ENCODE measurements around the gene S100A2.
"Not testable (repeated sequence)": the region's sequence is repeated elsewhere in the genome, so short reads cannot be mapped to it uniquely, and the experiment has no call there.

S100A2 gene

DNA sequence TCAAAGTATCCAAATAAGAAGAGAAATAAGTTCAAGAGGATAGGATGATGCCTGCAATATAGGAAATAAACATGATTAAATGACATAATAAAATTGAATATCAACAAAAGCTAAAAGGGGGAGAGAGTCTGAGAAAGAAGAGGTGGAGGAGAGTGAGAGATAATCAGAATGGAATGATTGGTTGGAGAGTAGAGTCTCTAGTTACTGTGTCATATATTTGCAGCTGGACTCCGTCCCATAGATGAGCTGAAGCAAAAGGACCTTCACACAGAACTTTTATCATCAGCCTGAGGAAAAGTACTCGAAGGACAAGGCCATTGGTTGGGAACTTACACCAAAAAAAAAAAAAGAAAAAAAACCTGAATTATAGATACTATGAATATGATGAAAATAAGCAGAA is 22.8 kb upstream of the S100A2 start:
- DNase-seq (ENCODE audit: low spot score): no peak

- DNase-seq (ENCODE audit: low spot score): not testable (repeated sequence)
These were observed 22.4 kb upstream of the S100A2 start for GRCh38 chr1:153588033-153588432.

- no peak for DNase-seq (ENCODE audit: low spot score)
These were observed 21.7 kb upstream of the S100A2 start for GRCh38 chr1:153587314-153587713.

DNA sequence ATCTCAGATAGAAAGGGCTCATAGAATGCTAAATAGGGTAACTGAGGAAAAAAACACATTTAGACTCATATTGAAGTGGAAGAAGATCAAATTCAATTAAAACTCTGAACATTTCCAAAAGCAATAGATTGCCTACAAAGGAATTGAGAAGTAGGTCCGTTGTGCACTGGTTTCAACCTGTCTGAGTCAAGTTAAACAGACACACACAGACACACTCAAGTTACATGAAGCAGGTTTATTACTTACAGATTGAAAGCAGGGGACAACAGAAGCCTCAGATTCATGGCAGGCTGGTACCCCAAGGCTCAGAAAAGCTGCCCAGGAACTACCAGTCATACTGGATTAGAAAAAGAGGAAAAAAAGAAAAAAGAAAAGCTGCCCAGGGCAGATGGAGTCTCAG is 20.7 kb upstream of the S100A2 start:
- DNase-seq (ENCODE audit: low spot score): no peak

DNA sequence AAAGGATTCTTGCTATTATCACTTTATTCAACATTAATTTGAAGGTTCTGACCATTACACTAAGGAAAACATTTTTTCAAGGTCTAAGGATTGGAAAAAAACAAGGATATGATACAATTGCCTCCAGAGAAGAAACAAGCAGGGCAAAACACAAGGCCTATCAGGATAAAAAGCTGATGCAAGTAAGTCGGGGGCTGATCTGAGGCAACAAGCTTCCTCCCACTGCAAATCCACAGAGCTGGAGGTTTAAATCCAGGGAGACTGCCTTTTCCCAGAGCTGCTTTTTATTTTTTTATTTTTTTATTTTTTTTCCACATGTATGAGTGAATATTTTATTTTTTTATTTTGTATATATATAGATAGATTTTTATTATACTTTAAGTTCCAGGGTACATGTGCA is 19.4 kb upstream of the S100A2 start:
- DNase-seq (ENCODE audit: low spot score): no peak

GRCh38 chr1:153583976-153584375 is 18.3 kb upstream of the S100A2 start:
- DNase-seq (ENCODE audit: low spot score): no peak

GRCh38 chr1:153583514-153583913 is 17.9 kb upstream of the S100A2 start:
- DNase-seq (ENCODE audit: low spot score): not testable (repeated sequence)

- not testable (repeated sequence) for DNase-seq (ENCODE audit: low spot score)
These were observed 17.2 kb upstream of the S100A2 start for GRCh38 chr1:153582836-153583235.

GRCh38 chr1:153578936-153579335 is 13.3 kb upstream of the S100A2 start:
- DNase-seq (ENCODE audit: low spot score): no peak

DNA sequence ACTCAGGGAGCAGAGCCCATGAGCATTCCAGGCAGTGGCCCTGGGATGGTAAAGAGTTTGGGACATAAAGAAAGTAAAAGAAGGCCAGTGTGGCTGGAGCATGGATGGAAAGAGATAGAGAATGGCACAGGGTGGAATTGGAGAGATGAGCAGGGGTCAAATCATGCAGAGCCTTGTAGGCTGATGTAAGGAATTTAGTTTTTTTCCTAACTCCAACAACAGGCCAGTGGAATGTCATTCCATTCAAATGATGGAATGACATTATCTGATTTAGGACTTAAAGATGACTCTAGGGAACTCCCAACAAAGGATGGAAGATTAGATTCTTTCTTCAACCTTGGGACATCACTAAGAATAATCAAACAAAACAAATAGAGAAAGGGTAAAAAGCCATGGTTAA is 12.8 kb upstream of the S100A2 start:
- DNase-seq (ENCODE audit: low spot score): no peak

GRCh38 chr1:153577624-153578051 is 12.0 kb upstream of the S100A2 start:
- no peak for DNase-seq (ENCODE audit: low spot score)

DNA sequence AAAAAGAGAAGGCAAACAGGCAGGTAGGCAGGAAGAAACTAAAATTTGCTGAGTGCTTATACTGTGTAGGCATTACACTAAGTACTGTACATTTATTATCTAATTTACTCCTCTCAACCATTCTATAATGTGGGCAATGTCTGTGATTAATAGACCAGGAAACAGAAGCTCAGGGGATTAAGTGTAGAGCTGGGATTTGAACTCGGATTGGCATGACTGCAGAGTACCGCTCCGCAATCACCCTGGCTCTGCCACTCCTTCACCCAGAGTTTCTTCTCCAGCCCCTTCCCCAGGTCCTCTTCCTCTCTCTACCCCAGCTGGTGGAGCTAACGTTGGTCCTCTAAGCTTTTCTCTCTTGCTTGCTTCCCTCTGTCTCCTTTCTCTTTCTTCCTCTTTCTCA is 11.5 kb upstream of the S100A2 start:
- DNase-seq (ENCODE audit: low spot score): no peak

DNA sequence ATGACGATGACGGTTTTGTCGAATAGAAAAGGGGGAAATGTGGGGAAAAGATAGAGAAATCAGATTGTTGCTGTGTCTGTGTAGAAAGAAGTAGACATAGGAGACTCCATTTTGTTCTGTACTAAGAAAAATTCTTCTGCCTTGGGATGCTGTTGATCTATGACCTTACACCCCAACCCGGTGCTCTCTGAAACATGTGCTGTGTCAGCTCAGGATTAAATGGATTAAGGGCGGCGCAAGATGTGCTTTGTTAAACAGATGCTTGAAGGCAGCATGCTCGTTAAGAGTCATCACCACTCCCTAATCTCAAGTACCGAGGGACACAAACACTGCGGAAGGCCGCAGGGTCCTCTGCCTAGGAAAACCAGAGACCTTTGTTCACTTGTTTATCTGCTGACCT is 9.9 kb upstream of the S100A2 start:
- not testable (repeated sequence) for DNase-seq (ENCODE audit: low spot score)

DNA sequence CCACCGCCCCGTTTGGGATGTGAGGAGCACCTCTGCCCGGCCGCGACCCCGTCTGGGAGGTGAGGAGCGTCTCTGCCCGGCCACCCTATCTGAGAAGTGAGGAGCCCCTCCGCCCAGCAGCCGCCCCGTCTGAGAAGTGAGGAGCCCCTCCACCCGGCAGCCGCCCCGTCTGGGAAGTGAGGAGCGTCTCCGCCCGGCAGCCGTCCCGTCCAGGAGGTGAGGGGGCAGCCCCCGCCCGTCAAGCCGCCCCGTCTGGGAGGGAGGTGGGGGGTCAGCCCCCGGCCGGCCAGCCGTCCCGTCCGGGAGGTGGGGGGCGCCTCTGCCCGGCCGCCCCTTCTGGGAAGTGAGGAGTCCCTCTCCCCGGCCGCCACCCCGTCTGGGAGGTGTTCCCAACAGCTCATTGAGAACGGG is 9.4 kb upstream of the S100A2 start:
- not testable (repeated sequence) for DNase-seq (ENCODE audit: low spot score)

DNA sequence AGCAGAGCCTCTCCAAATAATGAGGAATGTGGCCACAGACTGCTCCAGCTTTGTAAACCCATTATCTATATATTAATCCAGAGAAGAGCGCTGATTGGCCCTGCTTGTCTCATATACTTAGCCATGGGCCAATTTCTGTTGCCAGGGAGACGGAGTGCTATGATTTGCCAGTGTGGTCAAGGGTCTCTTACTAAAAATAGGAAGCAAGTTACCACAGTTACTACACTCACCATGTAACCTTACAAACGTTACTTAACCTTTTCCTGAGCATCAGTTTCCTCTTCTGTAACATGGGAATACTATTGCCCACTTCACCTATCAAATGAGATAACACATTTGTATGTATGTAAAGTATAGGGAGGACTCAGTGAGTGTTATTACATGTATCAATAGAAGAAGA is 7.7 kb upstream of the S100A2 start:
- DNase-seq (ENCODE audit: low spot score): no peak

- DNase-seq (ENCODE audit: low spot score): peak; percentile 76
These were observed 6.9 kb upstream of the S100A2 start for GRCh38 chr1:153572569-153573015.

- DNase-seq (ENCODE audit: low spot score): no peak
These were observed 6.1 kb upstream of the S100A2 start for GRCh38 chr1:153571706-153572105.

GRCh38 chr1:153570874-153571273 is 5.2 kb upstream of the S100A2 start:
- DNase-seq (ENCODE audit: low spot score): no peak

DNA sequence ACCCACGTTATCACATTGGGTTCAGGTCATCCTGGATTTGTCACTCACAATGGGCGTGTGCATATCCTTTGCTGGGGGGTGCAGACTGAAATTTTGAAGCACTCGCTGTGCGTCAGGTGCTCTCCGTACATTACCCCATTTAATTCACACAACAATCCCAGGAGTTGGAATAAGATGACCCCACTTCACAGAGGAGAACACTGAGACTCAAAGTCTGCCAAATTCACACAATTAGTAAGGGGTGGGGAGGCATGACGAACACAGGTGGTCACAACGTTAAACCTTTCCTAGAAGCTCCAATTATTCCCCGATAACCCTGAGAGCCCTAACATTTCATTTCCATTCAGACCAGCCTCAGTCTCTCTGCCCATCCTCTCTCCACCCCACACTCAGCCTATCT is 3.8 kb upstream of the S100A2 start:
- DNase-seq (ENCODE audit: low spot score): no peak

DNA sequence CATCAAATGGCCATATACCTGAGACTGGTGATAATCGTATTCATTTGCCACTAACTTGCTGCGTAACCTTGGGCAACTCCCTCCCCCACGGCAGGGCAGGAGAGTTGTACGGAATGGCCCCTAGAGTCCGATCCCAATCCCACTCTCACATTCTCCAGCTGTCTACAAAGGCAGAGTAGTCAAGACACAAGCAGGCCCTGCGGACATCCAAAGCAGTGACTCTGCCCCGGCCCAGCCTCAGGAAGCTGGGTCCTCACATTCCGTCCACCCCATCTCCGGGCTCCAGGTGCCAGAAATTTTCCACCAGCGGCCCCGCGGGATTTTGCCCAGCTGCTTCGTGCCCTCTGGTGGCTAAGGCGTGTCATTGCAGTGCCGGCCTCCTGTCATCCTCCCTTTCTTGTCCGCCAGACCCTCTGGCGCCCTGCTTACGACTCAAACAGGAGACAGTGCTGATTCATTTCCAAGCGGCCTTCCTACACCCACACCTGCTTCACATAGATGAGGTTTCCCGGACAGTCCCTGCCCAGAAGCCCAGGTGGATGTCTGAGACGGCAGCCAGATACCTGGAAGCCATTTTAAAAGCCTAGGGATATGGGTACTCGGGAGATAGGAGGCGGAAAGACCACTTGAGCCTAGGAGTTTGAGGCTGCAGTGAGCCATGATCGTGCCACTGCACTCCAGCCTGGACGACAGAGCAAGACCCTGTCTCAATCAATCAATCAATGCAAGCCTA is 2.9 kb upstream of the S100A2 start:
- peak; percentile 91 for DNase-seq (ENCODE audit: low spot score)

DNA sequence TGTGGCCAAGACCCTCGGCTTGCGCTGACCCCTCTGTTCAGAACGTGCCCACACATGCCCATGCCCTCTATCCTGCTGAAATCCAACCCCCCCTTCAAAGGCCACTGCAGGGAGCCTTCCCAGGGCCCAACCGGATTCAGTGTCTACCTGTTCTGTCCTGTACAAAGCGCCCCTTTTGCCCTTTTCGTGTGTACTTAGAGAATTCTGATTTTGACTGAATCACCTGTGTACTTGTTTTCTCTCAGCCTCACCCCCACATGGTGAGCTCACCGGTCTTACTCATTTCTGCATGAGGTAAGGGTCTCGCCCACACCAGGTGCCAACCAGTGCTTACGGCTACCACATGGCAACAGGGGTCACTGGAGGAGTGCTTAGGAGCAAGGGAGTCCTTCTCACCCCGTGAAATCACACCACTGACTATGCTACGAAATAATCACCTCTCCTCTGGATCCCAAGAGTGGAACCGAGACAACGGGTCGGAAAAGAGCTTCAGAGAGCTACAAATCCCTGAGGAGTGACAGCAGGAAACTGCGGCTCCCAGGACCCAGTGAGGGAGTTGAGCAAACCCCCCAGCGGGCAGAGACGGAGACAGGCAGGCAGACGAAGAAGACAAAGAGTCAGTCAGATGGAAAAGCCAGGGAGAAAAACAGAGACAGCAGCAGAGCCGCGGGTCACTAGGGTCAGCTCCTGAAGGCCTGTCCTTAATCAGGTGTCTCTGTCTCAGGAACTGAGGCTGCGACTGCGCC is 2.1 kb upstream of the S100A2 start:
- DNase-seq (ENCODE audit: low spot score): peak; percentile 31

GRCh38 chr1:153566414-153567371 is 1.0 kb upstream of the S100A2 start:
- peak; percentile 67 for DNase-seq (ENCODE audit: low spot score)

Measured in cerebellar cortex (tissue), 1 donor.